ENCODE measurements around the gene TMEM266.

GRCh38 chr15:76151599-76151974 lies 91.8 kb downstream of the TMEM266 start:
- TF ChIP-seq CTCF (IDR thresholded peaks at IDR 0.05; ENCODE audit: poor library complexity) (no peak), EZH2 (IDR thresholded peaks at IDR 0.05; ENCODE audit: borderline replicate concordance) (no peak)

Measured in hepatocyte (in vitro differentiated cells).